IPS DF 4.7 (cell line): Measurements from ENCODE around the gene SH3RF2.

Source experiments
- DNase-seq: peaks from one replicate; pipeline ENCODE4 v3.0.0-alpha.2; 2013; ENCODE audit warnings: low spot score; ENCODE audit errors: extremely low read depth

The SH3RF2 gene

GRCh38 chr5:145921211-145921610 lies 15.2 kb upstream of the SH3RF2 start:
- no peak for DNase-seq

GRCh38 chr5:145922059-145922458 lies 14.3 kb upstream of the SH3RF2 start:
- DNase-seq, result no peak

- no peak for DNase-seq
Observed at GRCh38 chr5:145923405-145923804, 13.0 kb upstream of the SH3RF2 start.

- DNase-seq, result no peak
Observed at GRCh38 chr5:145924849-145925248, 11.5 kb upstream of the SH3RF2 start.

- DNase-seq, result no peak
Observed at GRCh38 chr5:145925353-145925752, 11.0 kb upstream of the SH3RF2 start.

GRCh38 chr5:145925803-145926202 lies 10.6 kb upstream of the SH3RF2 start:
- DNase-seq, result no peak

GRCh38 chr5:145931718-145932117 lies 4.7 kb upstream of the SH3RF2 start:
- no peak for DNase-seq

GRCh38 chr5:145934276-145934675 lies 2.1 kb upstream of the SH3RF2 start:
- no peak for DNase-seq

GRCh38 chr5:145937432-145938250 lies 1.3 kb downstream of the SH3RF2 start:
- DNase-seq, result no peak

GRCh38 chr5:145938776-145939539 lies 2.6 kb downstream of the SH3RF2 start:
- DNase-seq, result no peak

GRCh38 chr5:145939540-145940065 lies 3.2 kb downstream of the SH3RF2 start:
- DNase-seq, result no peak

- no peak for DNase-seq
Observed at GRCh38 chr5:145941096-145941447, 4.7 kb downstream of the SH3RF2 start.

- DNase-seq, result no peak
Observed at GRCh38 chr5:145941448-145942130, 5.2 kb downstream of the SH3RF2 start.

GRCh38 chr5:145942201-145942600 lies 5.8 kb downstream of the SH3RF2 start:
- DNase-seq, result no peak

- DNase-seq, result no peak
Observed at GRCh38 chr5:145942749-145943148, 6.4 kb downstream of the SH3RF2 start.

GRCh38 chr5:145943674-145944121 lies 7.3 kb downstream of the SH3RF2 start:
- DNase-seq, result no peak

- no peak for DNase-seq
Observed at GRCh38 chr5:145944328-145944727, 8.0 kb downstream of the SH3RF2 start.

GRCh38 chr5:145945620-145946111 lies 9.3 kb downstream of the SH3RF2 start:
- no peak for DNase-seq

GRCh38 chr5:145946112-145946861 lies 9.9 kb downstream of the SH3RF2 start:
- DNase-seq, result no peak

- DNase-seq, result no peak
Observed at GRCh38 chr5:145947581-145947980, 11.2 kb downstream of the SH3RF2 start.

- DNase-seq, result no peak
Observed at GRCh38 chr5:145948047-145948446, 11.7 kb downstream of the SH3RF2 start.
